ENCODE measurements around the gene MFSD2B. TPM values are rescaled to one million over a fixed set of nuclear protein-coding genes. Genes with fewer than 3 reads are reported as not detected.

The MFSD2B gene
- total RNA-seq, 2 experiments from 2014 or later = 0.09 to 1.0 TPM

GRCh38 chr2:24047703-24048033 lies 37.8 kb downstream of the MFSD2B start:
- H3K4me1 ChIP-seq (ENCODE audit: insufficient read depth, low read length, poor library complexity, severe bottlenecking) = peaks cover 24% of the 10 kb centered on the region
- peak overlapping the region; percentile 89 for H2AFZ ChIP-seq (ENCODE audit: low read length)
- H3K9me3 ChIP-seq (ENCODE audit: low read length) = no peaks in the 10 kb centered on the region
- ChIA-PET POLR2A (interaction anchor here (0.9 to 2.3 kb wide), 18 partner anchors 9 to 549 kb away, joined by 3 to 16 read pairs (median 5); partner anchors contain the start of genes ATAD2B, ITSN2 and SF3B6), CTCF (ENCODE audit: unreplicated experiment) (interaction anchor here (0.9 to 1.4 kb wide), 3 partner anchors 12 to 122 kb away, joined by 3 to 10 read pairs (median 3); partner anchors contain the start of gene SF3B6)
- no peak for TF ChIP-seq EZH2phosphoT487 (IDR thresholded peaks at IDR 0.05; ENCODE audit: borderline replicate concordance, low read depth, low read length)
- no peak for TF ChIP-seq CTCF (conservative IDR thresholded peaks at IDR 0.05; ENCODE audit: low read length)
- H3K79me2 ChIP-seq (ENCODE audit: insufficient read depth, low read depth, low read length) = peaks cover 20% of the 10 kb centered on the region
- H4K20me1 ChIP-seq (ENCODE audit: insufficient read depth, low read length) = peaks cover 3% of the 10 kb centered on the region; the same call in 1 of the 2 replicates
- peak overlapping the region; percentile 85 for H3K4me3 ChIP-seq (ENCODE audit: low read depth, low read length, poor library complexity, severe bottlenecking)
- H3K9me2 ChIP-seq (ENCODE audit: insufficient read depth, low read length) = no peaks in the 10 kb centered on the region
- intact Hi-C loops (cut with micrococcal nuclease; ENCODE audit: unreplicated experiment) = loop anchor here (5.0 kb wide), 1 partner anchor 120 kb away; the partner anchor contains the start of gene ATAD2B
- DNase-seq (ENCODE audit: low spot score) = no peak
- H3K36me3 ChIP-seq (ENCODE audit: insufficient read depth, low read length) = no peaks in the 10 kb centered on the region
- peak overlapping the region; percentile 51 for H3K4me2 ChIP-seq (ENCODE audit: low read length)
- H3K27ac ChIP-seq (ENCODE audit: low read depth, low read length, poor library complexity, severe bottlenecking) = no peak overlapping the region
- BruUV-seq (replicated peaks) = no TSS peak

- H3K79me2 ChIP-seq (ENCODE audit: insufficient read depth, low read depth, low read length) = peaks cover 20% of the 10 kb centered on the region
- H3K9me3 ChIP-seq (ENCODE audit: low read length) = no peaks in the 10 kb centered on the region
- intact Hi-C loops (cut with micrococcal nuclease; ENCODE audit: unreplicated experiment) = loop anchor here (5.0 kb wide), 1 partner anchor 122 kb away; the partner anchor contains the start of gene ATAD2B
- H3K4me1 ChIP-seq (ENCODE audit: insufficient read depth, low read length, poor library complexity, severe bottlenecking) = peaks cover 24% of the 10 kb centered on the region
- no peaks in the 10 kb centered on the region for H3K36me3 ChIP-seq (ENCODE audit: insufficient read depth, low read length)
- ChIA-PET POLR2A (interaction anchor here (0.6 to 2.3 kb wide), 7 partner anchors 11 to 310 kb away, joined by 3 to 6 read pairs (median 3); partner anchors contain the start of genes ATAD2B and SF3B6), CTCF (ENCODE audit: unreplicated experiment) (no interaction called here)
- peak; percentile 54 for DNase-seq (ENCODE audit: low spot score)
- no peak overlapping the region for H3K27ac ChIP-seq (ENCODE audit: low read depth, low read length, poor library complexity, severe bottlenecking)
- no TSS peak for BruUV-seq (replicated peaks)
- peak overlapping the region; percentile 92 for H2AFZ ChIP-seq (ENCODE audit: low read length)
- no peaks in the 10 kb centered on the region for H3K9me2 ChIP-seq (ENCODE audit: insufficient read depth, low read length)
- H3K4me2 ChIP-seq (ENCODE audit: low read length) = peak overlapping the region; percentile 82
- H4K20me1 ChIP-seq (ENCODE audit: insufficient read depth, low read length) = peaks cover 3% of the 10 kb centered on the region; the same call in 1 of the 2 replicates
- no peak for TF ChIP-seq EZH2phosphoT487 (IDR thresholded peaks at IDR 0.05; ENCODE audit: borderline replicate concordance, low read depth, low read length)
- no peak for TF ChIP-seq CTCF (conservative IDR thresholded peaks at IDR 0.05; ENCODE audit: low read length)
- peak overlapping the region; percentile 77 for H3K4me3 ChIP-seq (ENCODE audit: low read depth, low read length, poor library complexity, severe bottlenecking)
These were observed 39.0 kb downstream of the MFSD2B start for GRCh38 chr2:24048769-24049484.
